GM12878 (cell line): Measurements from ENCODE around the gene HOXC9. TPM values are rescaled to one million over a fixed set of nuclear protein-coding genes. Genes with fewer than 3 reads are reported as not detected.

Experiments used
- ATAC-seq: fragments of 200-7000 bp; cut with Tn5 transposase; 3 replicates; pipeline ENCODE4 v1.9.1; 2020; ENCODE audit warnings: mild to moderate bottlenecking, moderate library complexity
- BruUV-seq: library from RNA; stranded (reverse); fragments of 400-500 nt; replicated peaks from 2 replicates; lab custom pipeline; 2021; lab: Mats Ljungman, UMichigan
- CTCF ChIA-PET: fragments of 300-600 bp; sonication (Branson Sonifier 250); formaldehyde crosslinking; extraction: SDS; loops from one replicate; lab custom pipeline; 2021; ENCODE audit warnings: inconsistent platforms; lab: Yijun Ruan, JAX
- POLR2A ChIA-PET: fragments of 350-600 bp; formaldehyde crosslinking; extraction: SDS; loops from one replicate; lab custom pipeline; 2021; ENCODE audit warnings: inconsistent platforms; lab: Charles Lee
- RAD21 ChIA-PET: fragments of 300-600 bp; sonication (Branson Sonifier 250); formaldehyde crosslinking; loops from one replicate; lab custom pipeline; 2023; ENCODE audit warnings: antibody characterized with exemption; ENCODE audit not compliant: unreplicated experiment; lab: Charles Lee
- SMC1A ChIA-PET: fragments of 300-600 bp; sonication (Branson Sonifier 250); formaldehyde crosslinking; loops from one replicate; lab custom pipeline; 2023; ENCODE audit not compliant: unreplicated experiment, uncharacterized antibody; lab: Charles Lee
- DNase-seq: peaks from one replicate; pipeline ENCODE4 v3.0.0-alpha.2; 2011; ENCODE audit warnings: low read depth, low spot score
- FAIRE-seq: peaks from 3 replicates; lab custom pipeline; 2011; peaks lifted over from hg19 to GRCh38; lab: Jason Lieb, UNC
- H2AFZ ChIP-seq: 2 replicates; pipeline ENCODE4 v1.6.0; 2011; ENCODE audit warnings: low read depth, low read length, control low read depth; ENCODE audit not compliant: control insufficient read depth
- H3K27ac ChIP-seq: 2 replicates; pipeline ENCODE4 v1.5.1; 2011; ENCODE audit warnings: control low read depth; ENCODE audit not compliant: control insufficient read depth, insufficient read depth
- H3K27me3 ChIP-seq, 2 experiments: replicated peaks in 1 of 2; 2 replicates each; pipeline versions ENCODE4 v1.6.0 to v1.6.1; 2011; ENCODE audit warnings: low read length in 1 of 2; ENCODE audit not compliant: control insufficient read depth in 2 of 2, insufficient read depth in 2 of 2
- H3K36me3 ChIP-seq, 2 experiments: 2 replicates each; pipeline ENCODE4 v1.5.1; 2011; ENCODE audit warnings: low read length in 1 of 2; ENCODE audit not compliant: control insufficient read depth in 2 of 2, insufficient read depth in 2 of 2
- H3K4me1 ChIP-seq: 2 replicates; pipeline ENCODE4 v1.6.1; 2011; ENCODE audit warnings: mild to moderate bottlenecking, low read length, moderate library complexity, mixed read lengths; ENCODE audit not compliant: control insufficient read depth, insufficient read depth
- H3K4me2 ChIP-seq: 2 replicates; pipeline ENCODE4 v1.6.0; 2011; ENCODE audit warnings: control low read depth; ENCODE audit not compliant: control insufficient read depth, insufficient read depth
- H3K4me3 ChIP-seq: fragments of 200-600 bp; sonication (generic); 2 replicates; pipeline ENCODE4 v1.5.1; 2016
- H3K79me2 ChIP-seq: 2 replicates; pipeline ENCODE4 v1.6.0; 2011; ENCODE audit warnings: low read length; ENCODE audit not compliant: control insufficient read depth, insufficient read depth
- H3K9ac ChIP-seq: 2 replicates; pipeline ENCODE4 v1.8.0; 2011; ENCODE audit warnings: low read length, control low read depth, mixed read lengths; ENCODE audit not compliant: control insufficient read depth, insufficient read depth
- H3K9me3 ChIP-seq: replicated peaks from 3 replicates; pipeline ENCODE4 v1.5.1; 2011; ENCODE audit warnings: mild to moderate bottlenecking, low read length; ENCODE audit not compliant: control insufficient read depth, insufficient read depth
- H4K20me1 ChIP-seq: 2 replicates; pipeline ENCODE4 v1.6.0; 2011; ENCODE audit not compliant: control insufficient read depth, insufficient read depth
- BHLHE40 ChIP-seq, 2 experiments: fragments of 450-650 bp in 1 of 2; IDR thresholded peaks; 2 replicates each; pipeline ENCODE4 v1.6.1; 2011 to 2017; ENCODE audit warnings: low read depth in 2 of 2, borderline replicate concordance in 1 of 2, improper control_type of control experiment in 1 of 2, low read length in 1 of 2, mild to moderate bottlenecking in 1 of 2
- CBFB ChIP-seq: IDR thresholded peaks from 2 replicates; pipeline ENCODE4 v1.6.1; 2016; ENCODE audit warnings: antibody characterized with exemption, low read depth
- CHD1 ChIP-seq: IDR thresholded peaks from 2 replicates; pipeline ENCODE4 v1.6.1; 2012; ENCODE audit warnings: low read depth, low read length, improper control_type of control experiment
- HDAC2 ChIP-seq: fragments of 200-600 bp; sonication (generic); IDR thresholded peaks from 2 replicates; pipeline ENCODE4 v1.6.1; 2017
- RAD51 ChIP-seq: fragments of 450-650 bp; IDR thresholded peaks from 2 replicates; pipeline ENCODE4 v1.6.1; 2016; ENCODE audit warnings: moderate library complexity, mild to moderate bottlenecking, inconsistent platforms
- RBBP5 ChIP-seq: fragments of 200-600 bp; sonication (generic); conservative IDR thresholded peaks from 2 replicates; pipeline ENCODE4 v1.6.1; 2016
- SIN3A ChIP-seq: IDR thresholded peaks from 2 replicates; pipeline ENCODE4 v1.6.1; 2012; ENCODE audit warnings: low read depth, low read length, improper control_type of control experiment
- SREBF2 ChIP-seq: IDR thresholded peaks from 2 replicates; pipeline ENCODE4 v1.6.1; 2012; ENCODE audit warnings: mild to moderate bottlenecking, low read length
- SUZ12 ChIP-seq: fragments of 200-600 bp; sonication (generic); IDR thresholded peaks from one replicate; pipeline ENCODE4 v1.6.1; 2018; ENCODE audit warnings: antibody characterized with exemption, mild to moderate bottlenecking; ENCODE audit not compliant: unreplicated experiment
- TARDBP ChIP-seq: IDR thresholded peaks from 2 replicates; pipeline ENCODE4 v1.6.1; 2016; ENCODE audit warnings: borderline replicate concordance
- WRNIP1 ChIP-seq: IDR thresholded peaks from 2 replicates; pipeline ENCODE4 v1.6.1; 2011; ENCODE audit warnings: low read depth, low read length, improper control_type of control experiment, borderline replicate concordance
- WGBS: methylation state at CpG from one replicate; pipeline ENCODE4 v1.1.6; 2016; ENCODE audit warnings: low lambda C conversion rate; ENCODE audit not compliant: insufficient replicate concordance, insufficient coverage; ENCODE audit errors: missing lambda C conversion rate; 5-methylcytosine and 5-hydroxymethylcytosine counted together
- in situ Hi-C: fragments of 300-500 bp; cut with MboI; formaldehyde crosslinking; loops from 9 replicates; pipeline ENCODE4 v1.14.3; 2018; ENCODE audit warnings: mixed read lengths
- intact Hi-C: fragments of 100-400 bp; cut with micrococcal nuclease; formaldehyde crosslinking; loops from one replicate; pipeline ENCODE4 v1.14.2; 2022; ENCODE audit not compliant: unreplicated experiment
- polyA plus RNA-seq, 11 experiments: library from polyadenylated mRNA; depleted of rRNA in 4 of 11; unstranded in 6 of 11; stranded (reverse) in 5 of 11; fragments of >200 nt; fragmentation: Nextera tagmentation in 4 of 11; fragmentation: Illumina TruSeq in 1 of 11; extraction: Ambion mirVana in 4 of 11; extraction: Trizol in 1 of 11; gene quantifications; 1 replicate in 1 of 11; 2 replicates in 10 of 11; pipeline versions ENCODE4 v1.2.1 to v1.2.3, GENCODE V29; 2011 to 2016; ENCODE audit warnings: inconsistent platforms in 2 of 11, missing spikeins in 2 of 11, low read depth in 1 of 11
- total RNA-seq, 4 experiments: library from RNA; depleted of rRNA in 3 of 4; stranded (reverse); fragments of >200 nt in 3 of 4; fragmentation: Illumina TruSeq in 1 of 4; extraction: Trizol in 1 of 4; gene quantifications; 2 replicates each; pipeline versions ENCODE4 v1.2.1 to v1.2.3, GENCODE V29; 2013 to 2021
- TF ChIP-seq, protein P1 (sequence below): fragments of 450-650 bp; IDR thresholded peaks from 2 replicates; pipeline ENCODE4 v1.6.1; 2018; ENCODE audit warnings: borderline replicate concordance, mild to moderate bottlenecking; ENCODE audit not compliant: partially characterized antibody
- TF ChIP-seq, protein P2 (sequence below): fragments of 450-650 bp; IDR thresholded peaks from 2 replicates; pipeline ENCODE4 v1.6.1; 2016; ENCODE audit warnings: mild to moderate bottlenecking

HOXC9 gene
- total and polyA plus RNA-seq, 10 of the 15 experiments (the other 5 are each of a cell fraction or from before 2014, with no cell fraction given): not detected

- WGBS: 25% methylated on average over 3 of the region's 3 CpGs
- no peak overlapping the region for H3K9ac ChIP-seq
- no peak overlapping the region for H3K27ac ChIP-seq
- H3K79me2 ChIP-seq: no peaks in the 10 kb centered on the region
- no peak overlapping the region for H3K4me3 ChIP-seq
- H3K27me3 ChIP-seq: peaks cover 12 to 28% of the 10 kb centered on the region in 2 experiments
- H3K9me3 ChIP-seq: no peaks in the 10 kb centered on the region
- SMC1A ChIA-PET: interaction anchor here (1.0 to 2.5 kb wide), 4 partner anchors 9 to 174 kb away, joined by 6 to 22 read pairs (median 12); partner anchors contain the start of genes HOXC4, HOXC5 and SMUG1
- no peak for TF ChIP-seq SIN3A
- no peak for TF ChIP-seq SREBF2
- no peak for TF ChIP-seq CBFB
- no peak for TF ChIP-seq BHLHE40 (IDR thresholded peaks at IDR 0.05; ENCODE audit: borderline replicate concordance in 1 of 2, low read depth in 2 of 2, low read length in 1 of 2)
- no peak for TF ChIP-seq RBBP5
- no peak for TF ChIP-seq SUZ12
- TF ChIP-seq WRNIP1: no peak
- TF ChIP-seq TARDBP: no peak
- no peak for TF ChIP-seq RAD51
- TF ChIP-seq, protein P1, sequence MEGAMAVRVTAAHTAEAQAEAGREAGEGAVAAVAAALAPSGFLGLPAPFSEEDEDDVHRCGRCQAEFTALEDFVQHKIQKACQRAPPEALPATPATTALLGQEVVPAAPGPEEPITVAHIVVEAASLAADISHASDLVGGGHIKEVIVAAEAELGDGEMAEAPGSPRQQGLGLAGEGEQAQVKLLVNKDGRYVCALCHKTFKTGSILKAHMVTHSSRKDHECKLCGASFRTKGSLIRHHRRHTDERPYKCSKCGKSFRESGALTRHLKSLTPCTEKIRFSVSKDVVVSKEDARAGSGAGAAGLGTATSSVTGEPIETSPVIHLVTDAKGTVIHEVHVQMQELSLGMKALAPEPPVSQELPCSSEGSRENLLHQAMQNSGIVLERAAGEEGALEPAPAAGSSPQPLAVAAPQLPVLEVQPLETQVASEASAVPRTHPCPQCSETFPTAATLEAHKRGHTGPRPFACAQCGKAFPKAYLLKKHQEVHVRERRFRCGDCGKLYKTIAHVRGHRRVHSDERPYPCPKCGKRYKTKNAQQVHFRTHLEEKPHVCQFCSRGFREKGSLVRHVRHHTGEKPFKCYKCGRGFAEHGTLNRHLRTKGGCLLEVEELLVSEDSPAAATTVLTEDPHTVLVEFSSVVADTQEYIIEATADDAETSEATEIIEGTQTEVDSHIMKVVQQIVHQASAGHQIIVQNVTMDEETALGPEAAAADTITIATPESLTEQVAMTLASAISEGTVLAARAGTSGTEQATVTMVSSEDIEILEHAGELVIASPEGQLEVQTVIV: no peak
- TF ChIP-seq HDAC2: no peak
- TF ChIP-seq, protein P2, sequence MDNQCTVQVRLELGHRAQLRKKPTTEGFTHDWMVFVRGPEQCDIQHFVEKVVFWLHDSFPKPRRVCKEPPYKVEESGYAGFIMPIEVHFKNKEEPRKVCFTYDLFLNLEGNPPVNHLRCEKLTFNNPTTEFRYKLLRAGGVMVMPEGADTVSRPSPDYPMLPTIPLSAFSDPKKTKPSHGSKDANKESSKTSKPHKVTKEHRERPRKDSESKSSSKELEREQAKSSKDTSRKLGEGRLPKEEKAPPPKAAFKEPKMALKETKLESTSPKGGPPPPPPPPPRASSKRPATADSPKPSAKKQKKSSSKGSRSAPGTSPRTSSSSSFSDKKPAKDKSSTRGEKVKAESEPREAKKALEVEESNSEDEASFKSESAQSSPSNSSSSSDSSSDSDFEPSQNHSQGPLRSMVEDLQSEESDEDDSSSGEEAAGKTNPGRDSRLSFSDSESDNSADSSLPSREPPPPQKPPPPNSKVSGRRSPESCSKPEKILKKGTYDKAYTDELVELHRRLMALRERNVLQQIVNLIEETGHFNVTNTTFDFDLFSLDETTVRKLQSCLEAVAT: no peak
- TF ChIP-seq CHD1: no peak
- TF ChIP-seq, all 136 proteins: peak for 0
- no peaks in the 10 kb centered on the region; the same call in 1 of the 2 replicates for H4K20me1 ChIP-seq
- RAD21 ChIA-PET: interaction anchor here (2.1 kb wide), 2 partner anchors 37 to 176 kb away, joined by 10 to 15 read pairs; partner anchors contain the start of gene HOXC4
- CTCF ChIA-PET: interaction anchor here (0.7 to 3.8 kb wide), 10 partner anchors 8 to 364 kb away, joined by 3 to 27 read pairs (median 16); partner anchors contain the start of genes HOXC10, HOXC5, HOXC6 and HOXC8
- ATAC-seq (no peak), DNase-seq (no peak), FAIRE-seq (no peak)
- BruUV-seq: no TSS peak
- H2AFZ ChIP-seq: no peak overlapping the region
- H3K36me3 ChIP-seq: no peaks in the 10 kb centered on the region
- H3K4me2 ChIP-seq: 0 out of 2 replicates have a peak overlapping the region, but pooled peaks have one; percentile 17
- intact Hi-C loops (no loop called here), in situ Hi-C loops (no loop called here)
- H3K4me1 ChIP-seq: peaks cover 13% of the 10 kb centered on the region
- POLR2A ChIA-PET: interaction anchor here (0.6 to 1.5 kb wide), 2 partner anchors 9 to 38 kb away, joined by 4 to 5 read pairs; partner anchors contain the start of gene HOXC4
These were observed 16.1 kb downstream of the HOXC9 start for GRCh38 chr12:54016051-54016450.
